GM13977 (cell line): Measurements from ENCODE around the gene SNX6.
"Not testable (repeated sequence)": the region's sequence is repeated elsewhere in the genome, so short reads cannot be mapped to it uniquely, and the experiment has no call there.

ENCODE experiments used
- DNase-seq: peaks from one replicate; pipeline ENCODE4 v3.0.0; 2012; ENCODE audit warnings: low spot score
- in situ Hi-C: fragments of 300-500 bp; cut with MboI; formaldehyde crosslinking; loops from one replicate; pipeline ENCODE4 v1.12.0; 2022; ENCODE audit warnings: low sequenced_read_pairs, low pct_unique_long_range_greater_than_20kb, mixed read lengths, inconsistent platforms; ENCODE audit not compliant: unreplicated experiment
- TF ChIP-seq, protein P1 (sequence below): IDR thresholded peaks from 2 replicates; pipeline ENCODE4 v1.5.1; 2012; ENCODE audit warnings: mild to moderate bottlenecking, control low read depth; ENCODE audit not compliant: insufficient read depth; ENCODE audit errors: extremely low read depth, missing control alignments

The SNX6 gene

DNA sequence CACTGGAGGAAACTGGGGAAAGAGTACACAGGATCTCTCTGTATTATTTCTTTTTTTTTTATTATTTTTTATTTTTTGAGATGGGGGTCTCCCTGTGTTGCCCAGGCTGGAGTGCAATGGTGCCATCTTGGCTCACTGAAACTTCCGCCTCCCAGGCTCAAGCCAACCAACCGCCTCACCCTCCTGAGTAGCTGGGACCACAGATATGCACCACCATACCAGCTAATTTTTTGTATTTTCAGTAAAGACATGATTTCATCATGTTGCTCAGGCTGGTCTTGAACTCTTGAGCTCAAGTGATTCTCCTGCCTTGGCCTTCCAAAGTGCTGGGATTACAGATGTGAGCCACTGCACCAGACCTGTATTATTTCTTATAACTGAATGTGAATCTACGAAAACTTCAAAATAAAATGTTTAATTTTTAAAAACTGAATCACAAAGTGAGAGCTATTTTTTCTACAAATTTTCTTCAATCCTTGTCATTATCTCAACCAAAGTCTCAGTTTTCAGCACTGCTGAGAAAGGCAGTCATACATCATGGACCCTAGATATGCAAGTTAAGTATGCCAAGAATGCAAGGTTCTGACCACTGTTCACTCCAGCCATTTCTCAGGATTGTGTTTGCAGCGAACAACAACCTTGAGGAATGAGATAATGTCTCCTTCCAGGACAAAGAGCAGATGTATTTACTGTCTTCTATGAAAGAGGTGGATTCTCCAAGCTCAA, 92.8 kb downstream of the SNX6 start:
- DNase-seq = no peak
- TF ChIP-seq, protein P1, sequence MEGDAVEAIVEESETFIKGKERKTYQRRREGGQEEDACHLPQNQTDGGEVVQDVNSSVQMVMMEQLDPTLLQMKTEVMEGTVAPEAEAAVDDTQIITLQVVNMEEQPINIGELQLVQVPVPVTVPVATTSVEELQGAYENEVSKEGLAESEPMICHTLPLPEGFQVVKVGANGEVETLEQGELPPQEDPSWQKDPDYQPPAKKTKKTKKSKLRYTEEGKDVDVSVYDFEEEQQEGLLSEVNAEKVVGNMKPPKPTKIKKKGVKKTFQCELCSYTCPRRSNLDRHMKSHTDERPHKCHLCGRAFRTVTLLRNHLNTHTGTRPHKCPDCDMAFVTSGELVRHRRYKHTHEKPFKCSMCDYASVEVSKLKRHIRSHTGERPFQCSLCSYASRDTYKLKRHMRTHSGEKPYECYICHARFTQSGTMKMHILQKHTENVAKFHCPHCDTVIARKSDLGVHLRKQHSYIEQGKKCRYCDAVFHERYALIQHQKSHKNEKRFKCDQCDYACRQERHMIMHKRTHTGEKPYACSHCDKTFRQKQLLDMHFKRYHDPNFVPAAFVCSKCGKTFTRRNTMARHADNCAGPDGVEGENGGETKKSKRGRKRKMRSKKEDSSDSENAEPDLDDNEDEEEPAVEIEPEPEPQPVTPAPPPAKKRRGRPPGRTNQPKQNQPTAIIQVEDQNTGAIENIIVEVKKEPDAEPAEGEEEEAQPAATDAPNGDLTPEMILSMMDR = no peak
- in situ Hi-C loops = no loop called here

DNA sequence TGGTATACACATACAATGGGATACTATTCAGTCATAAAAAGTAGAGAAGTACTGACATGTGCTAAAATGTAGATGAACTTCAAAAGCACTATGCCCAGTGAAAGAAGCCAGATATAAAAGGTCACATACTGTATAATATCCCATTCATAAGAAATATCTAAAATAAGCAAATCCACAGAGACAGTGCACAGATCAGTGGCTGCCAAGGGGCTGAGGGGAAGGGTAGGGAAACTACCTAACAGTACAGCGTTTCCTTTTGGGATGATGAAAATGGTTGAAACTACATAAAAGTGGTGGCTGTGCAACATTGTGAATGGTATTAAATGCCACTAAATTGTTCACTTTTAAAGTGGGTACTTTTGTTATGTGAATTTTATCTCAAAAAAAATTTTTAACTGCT, 102.4 kb downstream of the SNX6 start:
- TF ChIP-seq, protein P1 = no peak
- no peak for DNase-seq
- in situ Hi-C loops = no loop called here

DNA sequence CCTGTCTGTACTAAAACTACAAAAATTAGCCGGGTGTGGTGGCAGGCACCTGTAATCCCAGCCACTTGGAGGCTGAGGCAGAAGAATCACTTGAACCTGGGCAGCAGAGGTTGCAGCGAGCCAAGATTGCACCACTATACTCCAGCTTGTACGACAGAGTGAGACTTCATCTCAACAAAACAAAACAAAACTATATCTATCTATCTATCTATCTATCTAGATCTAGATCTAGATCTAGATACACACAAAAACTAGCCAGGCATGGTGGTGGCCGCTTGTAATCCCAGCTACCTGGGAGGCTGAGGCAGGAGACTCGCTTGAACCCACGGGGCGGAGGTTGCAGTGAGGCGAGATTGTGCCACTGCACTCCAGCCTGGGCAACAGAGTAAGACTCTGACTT, 105.7 kb downstream of the SNX6 start:
- in situ Hi-C loops, DNase-seq: not testable (repeated sequence)

DNA sequence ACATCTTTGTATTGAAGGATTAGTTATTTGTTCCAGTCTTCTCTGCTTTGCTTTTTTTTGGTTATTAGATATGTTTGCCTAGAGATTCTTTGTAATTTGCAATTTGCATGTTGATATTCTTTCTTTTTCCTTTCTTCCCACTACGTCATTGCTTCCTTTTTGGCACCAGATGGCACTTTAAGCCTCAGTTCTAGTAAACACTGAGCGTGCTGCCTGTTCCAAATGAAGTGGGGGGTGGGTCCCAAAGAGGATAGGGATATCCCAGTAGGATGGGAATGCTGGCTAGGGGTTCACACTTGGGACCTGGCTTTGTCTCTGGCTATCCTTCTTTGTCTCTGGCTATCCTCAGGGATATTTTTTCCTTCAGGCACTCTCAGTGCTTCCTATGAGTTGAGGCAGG, 107.5 kb downstream of the SNX6 start:
- DNase-seq = no peak
- TF ChIP-seq, protein P1 = no peak
- in situ Hi-C loops = no loop called here

DNA sequence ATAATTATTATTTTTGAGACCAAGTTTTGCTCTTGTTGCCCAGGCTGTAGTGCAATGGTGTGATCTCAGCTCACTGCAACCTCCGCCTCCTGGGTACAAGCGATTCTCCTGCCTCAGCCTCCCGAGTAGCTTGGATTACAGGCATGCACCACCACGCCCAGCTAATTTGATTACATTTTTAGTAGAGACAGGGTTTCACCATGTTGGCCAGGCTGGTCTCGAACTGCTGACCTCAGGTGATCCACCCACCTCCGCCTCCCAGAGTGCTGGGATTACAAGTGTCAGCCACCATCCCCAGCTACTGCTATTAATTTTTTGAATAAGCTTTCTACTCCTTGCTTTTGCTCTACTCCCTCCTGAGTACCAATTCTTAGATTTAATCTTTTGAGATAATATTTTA, 108.9 kb downstream of the SNX6 start:
- in situ Hi-C loops, DNase-seq: not testable (repeated sequence)

DNA sequence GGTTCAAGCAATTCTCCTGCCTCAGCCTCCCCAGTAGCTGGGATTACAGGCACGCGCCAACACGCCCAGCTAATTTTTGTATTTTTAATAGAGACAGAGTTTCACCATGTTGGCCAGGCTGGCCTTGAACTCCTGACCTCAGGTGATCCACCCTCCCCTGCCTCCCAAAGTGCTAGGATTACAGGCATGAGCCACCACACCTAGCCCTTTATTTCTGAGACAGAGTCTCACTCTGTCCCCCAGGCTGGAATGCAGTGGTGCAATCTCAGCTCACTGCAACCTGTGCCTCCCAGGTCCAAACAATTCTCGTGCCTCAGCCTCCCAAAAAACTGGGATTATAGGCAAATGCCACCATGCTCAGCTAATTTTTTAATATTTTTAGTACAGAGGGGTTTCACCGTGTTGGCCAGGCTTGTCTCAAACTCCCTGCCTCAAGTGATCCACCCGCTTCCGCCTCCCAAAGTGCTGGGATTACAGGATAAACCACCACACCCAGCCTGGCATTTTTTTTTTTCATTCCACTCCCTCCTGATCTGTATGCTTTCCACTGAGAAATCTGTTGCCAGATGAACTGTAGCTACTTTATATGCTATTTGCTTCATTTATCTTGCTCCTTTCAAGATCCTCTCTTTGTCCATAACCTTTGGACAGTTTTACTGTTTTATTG, 109.5 kb downstream of the SNX6 start:
- DNase-seq, in situ Hi-C loops: not testable (repeated sequence)
